AG04449 (cell line): ENCODE results near the gene IL31RA.
A peak's percentile ranks its signal among the peaks of the same experiment; 100 is the strongest.
"Not testable (repeated sequence)": the region's sequence is repeated elsewhere in the genome, so short reads cannot be mapped to it uniquely, and the experiment has no call there.

Experiments used
- CTCF ChIA-PET: fragments of 350-600 bp; formaldehyde crosslinking; extraction: SDS; loops from one replicate; lab custom pipeline; 2021; ENCODE audit warnings: antibody characterized with exemption; lab: Yijun Ruan, JAX
- POLR2A ChIA-PET: fragments of 400-600, 350-600 bp; formaldehyde crosslinking; extraction: SDS; loops from one replicate; lab custom pipeline; 2020; ENCODE audit warnings: antibody characterized with exemption, inconsistent platforms; lab: Yijun Ruan, JAX
- DNase-seq: peaks from one replicate; pipeline ENCODE4 v3.0.0-alpha.2; 2010; ENCODE audit warnings: low read depth, low spot score
- H3K4me3 ChIP-seq: 2 replicates; pipeline ENCODE4 v1.5.1; 2011; ENCODE audit warnings: low read depth, mild to moderate bottlenecking, control low read depth, low read length
- CTCF ChIP-seq: IDR thresholded peaks from one replicate; pipeline ENCODE4 v1.5.1; 2011; ENCODE audit warnings: mild to moderate bottlenecking, moderate library complexity, low read length, control low read depth, inconsistent platforms; ENCODE audit not compliant: insufficient read depth; ENCODE audit errors: missing control alignments

Gene IL31RA

GRCh38 chr5:55934115-55934613 lies 83.0 kb downstream of the IL31RA start:
- H3K4me3 ChIP-seq: no peak overlapping the region
- DNase-seq: no peak
- ChIA-PET CTCF (interaction anchor here (1.5 to 5.3 kb wide), 8 partner anchors 11 to 333 kb away, joined by 4 to 121 read pairs (median 25); no protein-coding TSS in a partner anchor), POLR2A (no interaction called here)
- TF ChIP-seq CTCF: no peak

- H3K4me3 ChIP-seq: no peak overlapping the region
- DNase-seq: no peak
- TF ChIP-seq CTCF: no peak
- CTCF ChIA-PET: interaction anchor here (0.8 to 5.3 kb wide), 29 partner anchors 8 to 903 kb away, joined by 3 to 121 read pairs (median 5); no protein-coding TSS in a partner anchor
- POLR2A ChIA-PET: interaction anchor here (0.6 kb wide), 1 partner anchor 64 kb away, joined by 5 read pairs; no protein-coding TSS in a partner anchor
These were observed 83.6 kb downstream of the IL31RA start for GRCh38 chr5:55934720-55935119.

GRCh38 chr5:55935371-55935770 lies 84.2 kb downstream of the IL31RA start:
- CTCF ChIA-PET: interaction anchor here (0.7 to 5.3 kb wide), 38 partner anchors 9 to 906 kb away, joined by 3 to 121 read pairs (median 5); no protein-coding TSS in a partner anchor
- no peak overlapping the region for H3K4me3 ChIP-seq
- POLR2A ChIA-PET: no interaction called here

GRCh38 chr5:55936100-55936693 lies 85.0 kb downstream of the IL31RA start:
- CTCF ChIA-PET: interaction anchor here (0.6 to 5.3 kb wide), 35 partner anchors 10 to 905 kb away, joined by 3 to 121 read pairs (median 5); no protein-coding TSS in a partner anchor
- POLR2A ChIA-PET: interaction anchor here (0.6 to 0.8 kb wide), 2 partner anchors 52 to 135 kb away, joined by 4 to 5 read pairs; no protein-coding TSS in a partner anchor
- peak; percentile 38 for DNase-seq

More at GRCh38 chr5:55935371-55935770, 84.2 kb downstream of the IL31RA start:
- no peak for DNase-seq
- no peak for TF ChIP-seq CTCF

GRCh38 chr5:55937598-55937997 lies 86.4 kb downstream of the IL31RA start:
- H3K4me3 ChIP-seq, DNase-seq, POLR2A ChIA-PET: not testable (repeated sequence)
- CTCF ChIA-PET: interaction anchor here (0.7 to 5.3 kb wide), 14 partner anchors 9 to 1569 kb away, joined by 3 to 121 read pairs (median 14); no protein-coding TSS in a partner anchor

More at GRCh38 chr5:55936100-55936693, 85.0 kb downstream of the IL31RA start:
- H3K4me3 ChIP-seq: no peak overlapping the region
- TF ChIP-seq CTCF: peak; percentile 87

GRCh38 chr5:55941154-55941553 lies 90.0 kb downstream of the IL31RA start:
- POLR2A ChIA-PET, H3K4me3 ChIP-seq, DNase-seq: not testable (repeated sequence)
- CTCF ChIA-PET: interaction anchor here (1.1 kb wide), 1 partner anchor 259 kb away, joined by 3 read pairs; no protein-coding TSS in a partner anchor

- TF ChIP-seq CTCF: no peak
- DNase-seq: no peak
- POLR2A ChIA-PET: no interaction called here
- CTCF ChIA-PET: no interaction called here
- H3K4me3 ChIP-seq: no peak overlapping the region
These were observed 108.1 kb downstream of the IL31RA start for GRCh38 chr5:55959208-55959607.
